GM12878 (cell line): ENCODE data around the gene PUSL1. TPM values are rescaled to one million over a fixed set of nuclear protein-coding genes. Genes with fewer than 3 reads are reported as not detected.

ENCODE experiments used
- ATAC-seq: fragments of 200-7000 bp; cut with Tn5 transposase; 3 replicates; pipeline ENCODE4 v1.9.1; 2020; ENCODE audit warnings: mild to moderate bottlenecking, moderate library complexity
- BruUV-seq: library from RNA; stranded (reverse); fragments of 400-500 nt; replicated peaks from 2 replicates; lab custom pipeline; 2021; lab: Mats Ljungman, UMichigan
- CTCF ChIA-PET: fragments of 300-600 bp; sonication (Branson Sonifier 250); formaldehyde crosslinking; extraction: SDS; loops from one replicate; lab custom pipeline; 2021; ENCODE audit warnings: inconsistent platforms; lab: Yijun Ruan, JAX
- POLR2A ChIA-PET: fragments of 350-600 bp; formaldehyde crosslinking; extraction: SDS; loops from one replicate; lab custom pipeline; 2021; ENCODE audit warnings: inconsistent platforms; lab: Charles Lee
- RAD21 ChIA-PET: fragments of 300-600 bp; sonication (Branson Sonifier 250); formaldehyde crosslinking; loops from one replicate; lab custom pipeline; 2023; ENCODE audit warnings: antibody characterized with exemption; ENCODE audit not compliant: unreplicated experiment; lab: Charles Lee
- SMC1A ChIA-PET: fragments of 300-600 bp; sonication (Branson Sonifier 250); formaldehyde crosslinking; loops from one replicate; lab custom pipeline; 2023; ENCODE audit not compliant: unreplicated experiment, uncharacterized antibody; lab: Charles Lee
- DNase-seq: peaks from one replicate; pipeline ENCODE4 v3.0.0-alpha.2; 2011; ENCODE audit warnings: low read depth, low spot score
- FAIRE-seq: peaks from 3 replicates; lab custom pipeline; 2011; peaks lifted over from hg19 to GRCh38; lab: Jason Lieb, UNC
- H2AFZ ChIP-seq: 2 replicates; pipeline ENCODE4 v1.6.0; 2011; ENCODE audit warnings: low read depth, low read length, control low read depth; ENCODE audit not compliant: control insufficient read depth
- H3K27ac ChIP-seq: 2 replicates; pipeline ENCODE4 v1.5.1; 2011; ENCODE audit warnings: control low read depth; ENCODE audit not compliant: control insufficient read depth, insufficient read depth
- H3K27me3 ChIP-seq, 2 experiments: replicated peaks in 1 of 2; 2 replicates each; pipeline versions ENCODE4 v1.6.0 to v1.6.1; 2011; ENCODE audit warnings: low read length in 1 of 2; ENCODE audit not compliant: control insufficient read depth in 2 of 2, insufficient read depth in 2 of 2
- H3K36me3 ChIP-seq, 2 experiments: 2 replicates each; pipeline ENCODE4 v1.5.1; 2011; ENCODE audit warnings: low read length in 1 of 2; ENCODE audit not compliant: control insufficient read depth in 2 of 2, insufficient read depth in 2 of 2
- H3K4me1 ChIP-seq: 2 replicates; pipeline ENCODE4 v1.6.1; 2011; ENCODE audit warnings: mild to moderate bottlenecking, low read length, moderate library complexity, mixed read lengths; ENCODE audit not compliant: control insufficient read depth, insufficient read depth
- H3K4me2 ChIP-seq: 2 replicates; pipeline ENCODE4 v1.6.0; 2011; ENCODE audit warnings: control low read depth; ENCODE audit not compliant: control insufficient read depth, insufficient read depth
- H3K4me3 ChIP-seq: fragments of 200-600 bp; sonication (generic); 2 replicates; pipeline ENCODE4 v1.5.1; 2016
- H3K79me2 ChIP-seq: 2 replicates; pipeline ENCODE4 v1.6.0; 2011; ENCODE audit warnings: low read length; ENCODE audit not compliant: control insufficient read depth, insufficient read depth
- H3K9ac ChIP-seq: 2 replicates; pipeline ENCODE4 v1.8.0; 2011; ENCODE audit warnings: low read length, control low read depth, mixed read lengths; ENCODE audit not compliant: control insufficient read depth, insufficient read depth
- H3K9me3 ChIP-seq: replicated peaks from 3 replicates; pipeline ENCODE4 v1.5.1; 2011; ENCODE audit warnings: mild to moderate bottlenecking, low read length; ENCODE audit not compliant: control insufficient read depth, insufficient read depth
- H4K20me1 ChIP-seq: 2 replicates; pipeline ENCODE4 v1.6.0; 2011; ENCODE audit not compliant: control insufficient read depth, insufficient read depth
- EP300 ChIP-seq, 2 experiments: fragments of 150-350 bp in 1 of 2; IDR thresholded peaks; 2 replicates each; pipeline ENCODE4 v1.6.1; 2011 to 2012; ENCODE audit warnings: low read depth in 2 of 2, low read length in 2 of 2, borderline replicate concordance in 1 of 2, improper control_type of control experiment in 1 of 2, inconsistent platforms in 1 of 2; ENCODE audit not compliant: control insufficient read depth in 1 of 2
- GATAD2B ChIP-seq: fragments of 450-650 bp; conservative IDR thresholded peaks from 2 replicates; pipeline ENCODE4 v1.6.1; 2017; ENCODE audit warnings: low read depth, mild to moderate bottlenecking, moderate library complexity
- LARP7 ChIP-seq: fragments of 450-650 bp; IDR thresholded peaks from 2 replicates; pipeline ENCODE4 v1.6.1; 2017; ENCODE audit warnings: mild to moderate bottlenecking
- POLR2AphosphoS2 ChIP-seq: IDR thresholded peaks from 2 replicates; pipeline ENCODE4 v1.6.1; 2011; ENCODE audit warnings: low read depth, mild to moderate bottlenecking, low read length, improper control_type of control experiment, moderate library complexity
- RB1 ChIP-seq: fragments of 450-650 bp; formaldehyde crosslinking; IDR thresholded peaks from 2 replicates; pipeline ENCODE4 v1.6.1; 2017; ENCODE audit warnings: mild to moderate bottlenecking, borderline replicate concordance
- REST ChIP-seq: IDR thresholded peaks from 2 replicates; pipeline ENCODE4 v1.6.1; 2012; ENCODE audit warnings: mild to moderate bottlenecking, low read depth, low read length
- WGBS: methylation state at CpG from one replicate; pipeline ENCODE4 v1.1.6; 2016; ENCODE audit warnings: low lambda C conversion rate; ENCODE audit not compliant: insufficient replicate concordance, insufficient coverage; ENCODE audit errors: missing lambda C conversion rate; 5-methylcytosine and 5-hydroxymethylcytosine counted together
- in situ Hi-C: fragments of 300-500 bp; cut with MboI; formaldehyde crosslinking; loops from 9 replicates; pipeline ENCODE4 v1.14.3; 2018; ENCODE audit warnings: mixed read lengths
- intact Hi-C: fragments of 100-400 bp; cut with micrococcal nuclease; formaldehyde crosslinking; loops from one replicate; pipeline ENCODE4 v1.14.2; 2022; ENCODE audit not compliant: unreplicated experiment
- polyA plus RNA-seq, 11 experiments: library from polyadenylated mRNA; depleted of rRNA in 4 of 11; unstranded in 6 of 11; stranded (reverse) in 5 of 11; fragments of >200 nt; fragmentation: Nextera tagmentation in 4 of 11; fragmentation: Illumina TruSeq in 1 of 11; extraction: Ambion mirVana in 4 of 11; extraction: Trizol in 1 of 11; gene quantifications; 1 replicate in 1 of 11; 2 replicates in 10 of 11; pipeline versions ENCODE4 v1.2.1 to v1.2.3, GENCODE V29; 2011 to 2016; ENCODE audit warnings: inconsistent platforms in 2 of 11, missing spikeins in 2 of 11, low read depth in 1 of 11
- total RNA-seq, 4 experiments: library from RNA; depleted of rRNA in 3 of 4; stranded (reverse); fragments of >200 nt in 3 of 4; fragmentation: Illumina TruSeq in 1 of 4; extraction: Trizol in 1 of 4; gene quantifications; 2 replicates each; pipeline versions ENCODE4 v1.2.1 to v1.2.3, GENCODE V29; 2013 to 2021
- TF ChIP-seq, protein P1 (sequence below): fragments of 450-650 bp; IDR thresholded peaks from 2 replicates; pipeline ENCODE4 v1.6.1; 2018; ENCODE audit warnings: borderline replicate concordance, mild to moderate bottlenecking; ENCODE audit not compliant: partially characterized antibody

The PUSL1 gene
- total and polyA plus RNA-seq, 10 of the 15 experiments (the other 5 are each of a cell fraction or from before 2014, with no cell fraction given) = 0.16 to 28.4 (median 15.1) TPM

DNA sequence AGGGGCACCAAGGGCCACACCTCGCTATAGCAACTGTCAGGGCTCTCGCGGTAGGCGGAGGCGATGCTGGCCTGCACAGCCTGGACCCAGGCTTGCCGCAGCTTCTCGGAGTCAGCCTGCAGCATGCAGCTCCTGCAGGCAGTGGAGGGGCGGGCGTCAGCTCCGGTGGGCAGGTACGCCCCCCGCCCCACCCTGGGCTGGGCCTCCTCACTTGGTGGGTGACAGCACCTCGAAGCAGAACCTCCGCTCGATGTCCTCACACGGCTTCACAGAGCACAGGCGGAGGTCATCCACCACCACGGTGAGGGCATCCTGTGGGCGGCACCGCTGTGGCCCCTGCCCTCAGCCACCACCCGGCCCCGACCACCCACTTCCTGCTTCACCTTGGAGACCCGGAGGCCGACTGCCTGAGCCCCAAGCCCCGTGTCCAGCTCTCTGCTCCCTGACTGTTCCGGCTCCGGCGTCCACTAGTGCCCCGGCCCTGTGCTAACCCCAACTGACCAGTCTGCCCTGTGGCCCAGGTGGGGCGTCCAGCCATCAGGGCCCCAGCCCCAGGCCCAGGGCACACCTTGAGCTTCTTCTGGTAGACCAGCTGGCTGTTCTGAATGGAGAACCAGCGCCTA lies 10.5 kb upstream of the PUSL1 start (continued):
- TF ChIP-seq EP300 (IDR thresholded peaks at IDR 0.05; ENCODE audit: borderline replicate concordance in 1 of 2, control insufficient read depth in 1 of 2, low read depth in 2 of 2, low read length in 2 of 2) = no peak
- TF ChIP-seq LARP7 = no peak
- TF ChIP-seq RB1 = no peak
- no peak for TF ChIP-seq GATAD2B

DNA sequence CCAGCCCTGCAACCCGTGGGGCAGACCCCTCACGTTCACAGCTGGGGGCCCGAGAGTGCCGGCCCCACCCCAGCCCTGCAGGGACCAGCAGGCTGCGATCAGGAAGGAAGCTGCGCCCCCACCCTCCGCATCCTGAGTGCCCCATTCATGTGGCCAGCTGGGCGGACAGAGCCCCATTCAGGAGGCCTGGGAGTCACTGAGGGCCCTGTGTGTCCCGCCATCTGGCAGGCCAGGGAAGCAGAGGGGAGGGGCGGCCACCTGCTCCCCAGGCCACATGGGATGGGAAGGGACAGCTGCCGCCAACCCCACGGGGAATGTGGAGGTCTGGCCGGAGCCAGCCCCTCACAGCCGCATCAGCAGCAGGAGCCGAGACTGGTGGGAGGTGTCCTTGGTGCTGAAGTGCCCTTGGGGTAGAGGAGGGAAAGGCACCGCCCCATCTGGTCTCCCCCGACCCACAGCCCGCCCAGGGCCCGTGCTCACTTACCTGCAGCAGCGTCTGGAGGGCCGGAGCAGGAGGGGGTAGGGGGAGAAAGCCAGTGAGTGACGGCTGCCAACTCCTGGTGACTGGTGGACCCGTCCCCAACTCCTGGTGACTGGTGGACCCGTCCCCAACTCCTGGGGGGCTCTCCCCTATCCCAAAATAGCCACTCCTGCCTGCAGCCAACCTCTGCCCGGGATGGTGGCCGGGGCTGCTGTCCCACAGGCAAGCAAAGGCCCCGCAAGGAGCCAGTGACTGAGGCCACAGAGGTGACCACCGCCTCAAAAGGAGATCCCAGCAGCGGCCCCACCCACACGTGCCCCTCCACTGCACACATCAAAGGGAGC lies 9.3 kb upstream of the PUSL1 start:
- Histone ChIP-seq H3K9ac (no peak overlapping the region), H2AFZ (no peak overlapping the region), H3K36me3 (no peaks in the 10 kb centered on the region), H3K4me2 (no peak overlapping the region), H4K20me1 (no peaks in the 10 kb centered on the region), H3K4me1 (no peaks in the 10 kb centered on the region), H3K9me3 (no peaks in the 10 kb centered on the region), H3K27me3 (no peaks in the 10 kb centered on the region), H3K79me2 (no peaks in the 10 kb centered on the region), H3K27ac (no peak overlapping the region), H3K4me3 (no peak overlapping the region)
- 34% methylated on average over 22 of the region's 30 CpGs for WGBS
- FAIRE-seq (no peak), DNase-seq (no peak), ATAC-seq (peak; percentile 61)
- POLR2A ChIA-PET = no interaction called here
- intact Hi-C loops = no loop called here
- RAD21 ChIA-PET = no interaction called here
- in situ Hi-C loops = no loop called here
- BruUV-seq = no TSS peak
- TF ChIP-seq REST (peak; percentile 86), POLR2AphosphoS2 (no peak)
- TF ChIP-seq, protein P1, sequence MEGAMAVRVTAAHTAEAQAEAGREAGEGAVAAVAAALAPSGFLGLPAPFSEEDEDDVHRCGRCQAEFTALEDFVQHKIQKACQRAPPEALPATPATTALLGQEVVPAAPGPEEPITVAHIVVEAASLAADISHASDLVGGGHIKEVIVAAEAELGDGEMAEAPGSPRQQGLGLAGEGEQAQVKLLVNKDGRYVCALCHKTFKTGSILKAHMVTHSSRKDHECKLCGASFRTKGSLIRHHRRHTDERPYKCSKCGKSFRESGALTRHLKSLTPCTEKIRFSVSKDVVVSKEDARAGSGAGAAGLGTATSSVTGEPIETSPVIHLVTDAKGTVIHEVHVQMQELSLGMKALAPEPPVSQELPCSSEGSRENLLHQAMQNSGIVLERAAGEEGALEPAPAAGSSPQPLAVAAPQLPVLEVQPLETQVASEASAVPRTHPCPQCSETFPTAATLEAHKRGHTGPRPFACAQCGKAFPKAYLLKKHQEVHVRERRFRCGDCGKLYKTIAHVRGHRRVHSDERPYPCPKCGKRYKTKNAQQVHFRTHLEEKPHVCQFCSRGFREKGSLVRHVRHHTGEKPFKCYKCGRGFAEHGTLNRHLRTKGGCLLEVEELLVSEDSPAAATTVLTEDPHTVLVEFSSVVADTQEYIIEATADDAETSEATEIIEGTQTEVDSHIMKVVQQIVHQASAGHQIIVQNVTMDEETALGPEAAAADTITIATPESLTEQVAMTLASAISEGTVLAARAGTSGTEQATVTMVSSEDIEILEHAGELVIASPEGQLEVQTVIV = no peak
- CTCF ChIA-PET = interaction anchor here (1.0 kb wide), 1 partner anchor 267 kb away, joined by 4 read pairs; no protein-coding TSS in a partner anchor
- SMC1A ChIA-PET = no interaction called here
